Keratinocyte (primary cell): Measurements from ENCODE around the gene CASZ1. TPM values are rescaled to one million over a fixed set of nuclear protein-coding genes. Genes with fewer than 3 reads are reported as not detected.

Experiments
- DNase-seq: peaks from one replicate; pipeline ENCODE4 v3.0.0-alpha.2; 2011; ENCODE audit warnings: low read depth, missing footprints, low spot score
- FAIRE-seq: peaks from 2 replicates; lab custom pipeline; 2011; peaks lifted over from hg19 to GRCh38; lab: Jason Lieb, UNC
- H2AFZ ChIP-seq: 2 replicates; pipeline ENCODE4 v1.6.0; 2012; ENCODE audit warnings: low read length, control low read depth, inconsistent platforms; ENCODE audit not compliant: control insufficient read depth
- H3K27ac ChIP-seq: 2 replicates; pipeline ENCODE4 v1.5.1; 2011; ENCODE audit warnings: low read length; ENCODE audit not compliant: control insufficient read depth, insufficient read depth
- H3K27me3 ChIP-seq: 3 replicates; pipeline ENCODE4 v1.6.0; 2011; ENCODE audit warnings: low read length; ENCODE audit not compliant: control insufficient read depth, insufficient read depth; ENCODE audit errors: extremely low read depth
- H3K36me3 ChIP-seq, 2 experiments: 2 replicates in 1 of 2; 3 replicates in 1 of 2; pipeline ENCODE4 v1.5.1; 2011; ENCODE audit warnings: low read length in 2 of 2, mild to moderate bottlenecking in 1 of 2; ENCODE audit not compliant: control insufficient read depth in 2 of 2, insufficient read depth in 2 of 2; ENCODE audit errors: extremely low read depth in 1 of 2
- H3K4me1 ChIP-seq: 3 replicates; pipeline ENCODE4 v1.5.1; 2011; ENCODE audit warnings: low read length; ENCODE audit not compliant: control insufficient read depth, insufficient read depth; ENCODE audit errors: extremely low read depth
- H3K4me2 ChIP-seq: 3 replicates; pipeline ENCODE4 v1.6.0; 2011; ENCODE audit warnings: low read depth, low read length; ENCODE audit not compliant: control insufficient read depth, insufficient read depth; ENCODE audit errors: extremely low read depth
- H3K4me3 ChIP-seq, 3 experiments: fragments of 200-600 bp in 1 of 3; sonication (generic) in 1 of 3; 2 replicates in 2 of 3; 3 replicates in 1 of 3; pipeline ENCODE4 v1.5.1; 2011 to 2016; ENCODE audit warnings: low read length in 3 of 3, mild to moderate bottlenecking in 3 of 3, control low read depth in 2 of 3, inconsistent platforms in 1 of 3, low read depth in 1 of 3, mixed read lengths in 1 of 3, mixed run types in 1 of 3, moderate library complexity in 1 of 3; ENCODE audit not compliant: control insufficient read depth in 2 of 3, insufficient read depth in 2 of 3; ENCODE audit errors: extremely low read depth in 1 of 3
- H3K79me2 ChIP-seq: 2 replicates; pipeline ENCODE4 v1.6.0; 2012; ENCODE audit warnings: low read length; ENCODE audit not compliant: control insufficient read depth, insufficient read depth
- H3K9ac ChIP-seq: 3 replicates; pipeline ENCODE4 v1.6.0; 2011; ENCODE audit warnings: low read length; ENCODE audit not compliant: control insufficient read depth, insufficient read depth; ENCODE audit errors: extremely low read depth
- H3K9me1 ChIP-seq: 3 replicates; pipeline ENCODE4 v1.6.0; 2011; ENCODE audit warnings: low read length; ENCODE audit not compliant: control insufficient read depth, insufficient read depth; ENCODE audit errors: extremely low read depth
- H3K9me3 ChIP-seq: 2 replicates; pipeline ENCODE4 v1.5.1; 2012; ENCODE audit warnings: low read depth, low read length; ENCODE audit not compliant: control insufficient read depth
- H4K20me1 ChIP-seq: 3 replicates; pipeline ENCODE4 v1.6.0; 2011; ENCODE audit warnings: low read length; ENCODE audit not compliant: control insufficient read depth, insufficient read depth; ENCODE audit errors: extremely low read depth
- EZH2 ChIP-seq: IDR thresholded peaks from one replicate; pipeline ENCODE4 v1.6.1; 2012; ENCODE audit warnings: inconsistent platforms, mild to moderate bottlenecking, low read length, moderate library complexity
- dilution Hi-C: fragments of 300-500 bp; cut with MboI; formaldehyde crosslinking; loops from one replicate; pipeline ENCODE4 v1.7.0; 2020; ENCODE audit warnings: low sequenced_read_pairs; ENCODE audit not compliant: extremely low pct_ligation_motif_present
- polyA plus RNA-seq, 5 experiments: library from polyadenylated mRNA; depleted of rRNA in 3 of 5; stranded (reverse) in 3 of 5; stranded (forward) in 1 of 5; unstranded in 1 of 5; fragments of >200 nt; gene quantifications; 1 replicate in 1 of 5; 2 replicates in 3 of 5; 3 replicates in 1 of 5; pipeline versions ENCODE4 v1.2.1 to v1.2.3, GENCODE V29; 2011 to 2012; ENCODE audit warnings: missing spikeins in 2 of 5, low read depth in 1 of 5, low replicate concordance in 1 of 5
- TF ChIP-seq, protein P1 (sequence below), 3 experiments: IDR thresholded peaks in 1 of 3; conservative IDR thresholded peaks in 1 of 3; optimal IDR thresholded peaks in 1 of 3; 2 replicates in 2 of 3; 3 replicates in 1 of 3; pipeline versions ENCODE3 to v1.5.1; 2011; ENCODE audit warnings: low read length in 3 of 3, mild to moderate bottlenecking in 3 of 3, moderate library complexity in 2 of 3, control low read depth in 1 of 3, inconsistent platforms in 1 of 3; ENCODE audit not compliant: insufficient read depth in 2 of 3; ENCODE audit errors: extremely low read depth in 1 of 3

Gene CASZ1
- polyA plus RNA-seq, 1 donor (not counting 4 experiments of a cell fraction or from before 2014, with no cell fraction given) = 2.8 TPM

DNA sequence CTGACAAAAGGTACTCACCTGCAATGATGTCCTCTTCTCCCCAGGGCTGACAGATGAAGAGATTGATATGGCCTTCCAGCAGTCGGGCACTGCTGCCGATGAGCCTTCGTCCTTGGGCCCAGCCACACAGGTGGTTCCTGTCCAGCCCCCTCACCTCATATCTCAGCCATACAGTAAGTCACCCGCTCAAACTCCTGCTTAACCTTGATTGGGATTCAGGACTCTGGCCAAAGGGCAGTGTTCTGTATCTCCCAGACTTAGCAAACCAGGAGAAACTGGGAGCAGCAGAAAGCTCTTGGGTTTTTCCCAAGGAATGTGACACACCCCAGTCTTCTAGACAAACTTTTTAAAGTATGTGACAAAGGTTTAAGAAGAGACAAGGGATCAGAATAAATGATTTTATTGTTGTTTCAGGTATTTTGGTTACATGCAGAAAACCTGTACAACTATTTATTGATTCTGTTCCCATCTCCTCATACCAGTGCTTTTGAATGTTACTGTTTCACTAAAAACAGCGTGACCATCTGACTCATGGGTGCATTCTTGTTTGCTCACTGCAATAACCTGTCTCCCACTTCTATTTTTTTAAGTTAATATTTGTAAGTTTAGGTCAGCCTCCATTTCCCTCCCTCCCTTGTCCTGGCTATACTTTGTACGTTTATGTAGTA lies 197.1 kb downstream of the CASZ1 start:
- Histone ChIP-seq H3K4me2 (peak overlapping the region; percentile 51), H3K4me1 (peaks cover 23% of the 10 kb centered on the region), H4K20me1 (no peaks in the 10 kb centered on the region), H3K27me3 (no peaks in the 10 kb centered on the region), H2AFZ (no peak overlapping the region), H3K79me2 (no peaks in the 10 kb centered on the region), H3K27ac (peak overlapping the region; percentile 89), H3K9me1 (peaks cover 4% of the 10 kb centered on the region), H3K4me3 (no peak overlapping the region), H3K36me3 (peaks cover 0 to 3% of the 10 kb centered on the region in 2 experiments), H3K9me3 (no peaks in the 10 kb centered on the region), H3K9ac (peak overlapping the region; percentile 68)
- dilution Hi-C loops = no loop called here
- DNase-seq = peak; percentile 28
- FAIRE-seq = peak; percentile 58
- TF ChIP-seq EZH2 = no peak
- TF ChIP-seq, protein P1, sequence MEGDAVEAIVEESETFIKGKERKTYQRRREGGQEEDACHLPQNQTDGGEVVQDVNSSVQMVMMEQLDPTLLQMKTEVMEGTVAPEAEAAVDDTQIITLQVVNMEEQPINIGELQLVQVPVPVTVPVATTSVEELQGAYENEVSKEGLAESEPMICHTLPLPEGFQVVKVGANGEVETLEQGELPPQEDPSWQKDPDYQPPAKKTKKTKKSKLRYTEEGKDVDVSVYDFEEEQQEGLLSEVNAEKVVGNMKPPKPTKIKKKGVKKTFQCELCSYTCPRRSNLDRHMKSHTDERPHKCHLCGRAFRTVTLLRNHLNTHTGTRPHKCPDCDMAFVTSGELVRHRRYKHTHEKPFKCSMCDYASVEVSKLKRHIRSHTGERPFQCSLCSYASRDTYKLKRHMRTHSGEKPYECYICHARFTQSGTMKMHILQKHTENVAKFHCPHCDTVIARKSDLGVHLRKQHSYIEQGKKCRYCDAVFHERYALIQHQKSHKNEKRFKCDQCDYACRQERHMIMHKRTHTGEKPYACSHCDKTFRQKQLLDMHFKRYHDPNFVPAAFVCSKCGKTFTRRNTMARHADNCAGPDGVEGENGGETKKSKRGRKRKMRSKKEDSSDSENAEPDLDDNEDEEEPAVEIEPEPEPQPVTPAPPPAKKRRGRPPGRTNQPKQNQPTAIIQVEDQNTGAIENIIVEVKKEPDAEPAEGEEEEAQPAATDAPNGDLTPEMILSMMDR (optimal IDR thresholded peaks at IDR 0.05 in 1 of 3, IDR thresholded peaks at IDR 0.05 in 1 of 3, conservative IDR thresholded peaks at IDR 0.05 in 1 of 3; ENCODE audit: extremely low read depth in 1 of 3, insufficient read depth in 2 of 3, low read length in 3 of 3) = no peak

DNA sequence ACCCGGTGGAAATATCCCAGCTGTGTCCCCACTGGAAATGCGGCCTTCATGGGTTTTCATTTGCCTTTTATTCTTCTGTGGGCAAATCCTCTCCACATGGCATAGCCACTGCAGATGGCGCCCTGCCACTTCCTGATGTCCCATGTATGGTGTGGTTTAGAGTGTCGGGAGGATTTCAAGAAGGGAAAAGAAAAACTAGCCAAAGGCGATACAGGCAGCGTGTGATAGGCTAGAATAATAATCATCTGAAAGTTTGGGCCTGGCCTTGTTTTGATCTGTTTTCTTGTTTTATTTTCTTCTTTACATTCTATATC lies 198.1 kb downstream of the CASZ1 start:
- H3K4me1 ChIP-seq = peaks cover 23% of the 10 kb centered on the region
- peaks cover 4% of the 10 kb centered on the region for H3K9me1 ChIP-seq
- H4K20me1 ChIP-seq = no peaks in the 10 kb centered on the region
- TF ChIP-seq, protein P1 (optimal IDR thresholded peaks at IDR 0.05 in 1 of 3, IDR thresholded peaks at IDR 0.05 in 1 of 3, conservative IDR thresholded peaks at IDR 0.05 in 1 of 3; ENCODE audit: extremely low read depth in 1 of 3, insufficient read depth in 2 of 3, low read length in 3 of 3) = peak in 1 of 3 experiments; percentile 35
- TF ChIP-seq EZH2 = no peak
- DNase-seq (no peak), FAIRE-seq (no peak)
- no peak overlapping the region for H2AFZ ChIP-seq
- H3K27me3 ChIP-seq = no peaks in the 10 kb centered on the region
- H3K79me2 ChIP-seq = no peaks in the 10 kb centered on the region
- H3K4me3 ChIP-seq = no peak overlapping the region
- peaks cover 0 to 3% of the 10 kb centered on the region in 2 experiments for H3K36me3 ChIP-seq
- no peaks in the 10 kb centered on the region for H3K9me3 ChIP-seq
- peak overlapping the region; percentile 89 for H3K27ac ChIP-seq
- no peak overlapping the region for H3K4me2 ChIP-seq
- dilution Hi-C loops = no loop called here
- H3K9ac ChIP-seq = no peak overlapping the region
